HCT116 (cell line): ENCODE data around the gene TTC21B. TPM values are rescaled to one million over a fixed set of nuclear protein-coding genes. Genes with fewer than 3 reads are reported as not detected.

Source experiments
- ATAC-seq: fragments of 200-7000 bp; cut with Tn5 transposase; 2 replicates; pipeline ENCODE4 v1.9.1; 2020; ENCODE audit warnings: mild to moderate bottlenecking, moderate library complexity
- BruUV-seq: library from RNA; stranded (reverse); fragments of 400-500 nt; replicated peaks from 2 replicates; lab custom pipeline; 2021; lab: Mats Ljungman, UMichigan
- CTCF ChIA-PET: fragments of 300-600 bp; sonication (Branson Sonifier 250); formaldehyde crosslinking; loops from one replicate; lab custom pipeline; 2021; ENCODE audit warnings: antibody characterized with exemption; lab: Charles Lee
- POLR2A ChIA-PET: fragments of 300-600, 350-600 bp; sonication (Branson Sonifier 250); formaldehyde crosslinking; loops from one replicate; lab custom pipeline; 2021; ENCODE audit warnings: antibody characterized with exemption; lab: Charles Lee
- RAD21 ChIA-PET, 2 experiments: fragments of 300-600 bp; sonication (Branson Sonifier 250); formaldehyde crosslinking; loops; one replicate each; lab custom pipeline; 2023; ENCODE audit warnings: low total read pairs in 2 of 2; ENCODE audit not compliant: uncharacterized antibody in 2 of 2, unreplicated experiment in 2 of 2, low non-redundant PET in 1 of 2; lab: Charles Lee
- DNase-seq: peaks from one replicate; pipeline ENCODE4 v3.0.0-alpha.2; 2010; ENCODE audit warnings: low read depth, low spot score
- H2AFZ ChIP-seq: fragments of 200-600 bp; shearing (Covaris generic), sonication (generic); 2 replicates; pipeline ENCODE4 v1.6.1; 2017; ENCODE audit warnings: low read depth, mixed run types, mixed read lengths, antibody characterized with exemption, low read length; ENCODE audit not compliant: poor library complexity, severe bottlenecking
- H3K27ac ChIP-seq: 2 replicates; pipeline ENCODE4 v1.5.1; 2012; ENCODE audit warnings: low read depth, low read length
- H3K27me3 ChIP-seq: fragments of 200-600 bp; sonication (generic); 2 replicates; pipeline ENCODE4 v1.6.1; 2016; ENCODE audit warnings: mixed run types, low read length, mixed read lengths; ENCODE audit not compliant: insufficient read depth
- H3K36me3 ChIP-seq, 2 experiments: fragments of 200-500 bp in 1 of 2; fragments of 200-600 bp in 1 of 2; sonication (Bioruptor generic) in 1 of 2; sonication (generic) in 1 of 2; 2 replicates each; pipeline versions ENCODE4 v1.5.1 to v1.6.1; 2014 to 2016; ENCODE audit warnings: low read length in 2 of 2, inconsistent platforms in 1 of 2, mixed read lengths in 1 of 2, mixed run types in 1 of 2; ENCODE audit not compliant: insufficient read depth in 2 of 2, control insufficient read depth in 1 of 2
- H3K4me1 ChIP-seq, 2 experiments: fragments of 200-600 bp in 1 of 2; sonication (generic) in 1 of 2; 2 replicates each; pipeline versions ENCODE4 v1.5.1 to v1.6.1; 2012 to 2017; ENCODE audit warnings: low read length in 2 of 2, inconsistent platforms in 1 of 2, mild to moderate bottlenecking in 1 of 2, mixed read lengths in 1 of 2, mixed run types in 1 of 2, moderate library complexity in 1 of 2; ENCODE audit not compliant: insufficient read depth in 2 of 2, control insufficient read depth in 1 of 2
- H3K4me2 ChIP-seq: fragments of 200-600 bp; sonication (generic); 2 replicates; pipeline ENCODE4 v1.6.1; 2017; ENCODE audit warnings: mixed run types, low read length, mixed read lengths
- H3K4me3 ChIP-seq, 2 experiments: fragments of 200-600 bp in 1 of 2; sonication (generic) in 1 of 2; replicated peaks in 1 of 2; 2 replicates each; pipeline ENCODE4 v1.5.1; 2011 to 2016; ENCODE audit warnings: low read length in 2 of 2, control low read depth in 1 of 2, low read depth in 1 of 2, mild to moderate bottlenecking in 1 of 2, mixed read lengths in 1 of 2, mixed run types in 1 of 2
- H3K79me2 ChIP-seq: fragments of 200-600 bp; sonication (generic); 2 replicates; pipeline ENCODE4 v1.6.1; 2017; ENCODE audit warnings: mild to moderate bottlenecking, mixed run types, low read length, moderate library complexity, mixed read lengths; ENCODE audit not compliant: insufficient read depth
- H3K9ac ChIP-seq: fragments of 200-600 bp; sonication (generic); 2 replicates; pipeline ENCODE4 v1.6.1; 2016; ENCODE audit warnings: low read length, mixed read lengths
- H3K9me2 ChIP-seq: fragments of 200-600 bp; sonication (generic), shearing (Covaris generic); 2 replicates; pipeline ENCODE4 v1.6.1; 2017; ENCODE audit warnings: mixed run types, mild to moderate bottlenecking, moderate library complexity; ENCODE audit not compliant: insufficient read depth
- H3K9me3 ChIP-seq, 2 experiments: fragments of 200-500 bp in 1 of 2; fragments of 200-600 bp in 1 of 2; sonication (Bioruptor generic) in 1 of 2; sonication (generic) in 1 of 2; 2 replicates each; pipeline ENCODE4 v1.6.1; 2014 to 2017; ENCODE audit warnings: low read length in 2 of 2, mixed read lengths in 2 of 2, inconsistent platforms in 1 of 2, low read depth in 1 of 2, mild to moderate bottlenecking in 1 of 2, mixed run types in 1 of 2, moderate library complexity in 1 of 2; ENCODE audit not compliant: control insufficient read depth in 1 of 2, insufficient read depth in 1 of 2
- H4K20me1 ChIP-seq: fragments of 200-600 bp; sonication (generic), shearing (Covaris generic); 2 replicates; pipeline ENCODE4 v1.6.1; 2017; ENCODE audit warnings: mixed run types, mild to moderate bottlenecking, moderate library complexity; ENCODE audit not compliant: insufficient read depth
- ATF3 ChIP-seq: IDR thresholded peaks from 2 replicates; pipeline ENCODE4 v1.6.1; 2012
- CEBPB ChIP-seq: IDR thresholded peaks from 2 replicates; pipeline ENCODE4 v1.6.1; 2012; ENCODE audit warnings: low read depth
- EGR1 ChIP-seq: IDR thresholded peaks from 2 replicates; pipeline ENCODE4 v1.6.1; 2012; ENCODE audit warnings: low read depth
- ELF1 ChIP-seq: IDR thresholded peaks from 2 replicates; pipeline ENCODE4 v1.6.1; 2012; ENCODE audit warnings: low read depth, borderline replicate concordance
- EZH2phosphoT487 ChIP-seq: fragments of 200-600 bp; IDR thresholded peaks from 2 replicates; pipeline ENCODE4 v1.6.1; 2018; ENCODE audit warnings: antibody characterized with exemption, borderline replicate concordance
- FOSL1 ChIP-seq: IDR thresholded peaks from 2 replicates; pipeline ENCODE4 v1.6.1; 2012; ENCODE audit warnings: low read depth
- MAX ChIP-seq: IDR thresholded peaks from 2 replicates; pipeline ENCODE4 v1.6.1; 2012
- POLR2AphosphoS5 ChIP-seq: IDR thresholded peaks from 2 replicates; pipeline ENCODE4 v1.6.1; 2011; ENCODE audit warnings: mild to moderate bottlenecking, low read depth, low read length, moderate library complexity
- RAD21 ChIP-seq: IDR thresholded peaks from 2 replicates; pipeline ENCODE4 v1.6.1; 2012; ENCODE audit warnings: low read depth, mild to moderate bottlenecking
- REST ChIP-seq: IDR thresholded peaks from 2 replicates; pipeline ENCODE4 v1.6.1; 2012; ENCODE audit warnings: low read depth
- SP1 ChIP-seq: IDR thresholded peaks from 2 replicates; pipeline ENCODE4 v1.6.1; 2012; ENCODE audit warnings: low read depth
- SRF ChIP-seq: IDR thresholded peaks from 2 replicates; pipeline ENCODE4 v1.6.1; 2012; ENCODE audit warnings: low read depth
- YY1 ChIP-seq: IDR thresholded peaks from 2 replicates; pipeline ENCODE4 v1.6.1; 2011; ENCODE audit warnings: low read length, low read depth, moderate library complexity, mild to moderate bottlenecking; ENCODE audit not compliant: insufficient replicate concordance; ENCODE audit errors: extremely low read depth
- ZBTB33 ChIP-seq: IDR thresholded peaks from 2 replicates; pipeline ENCODE4 v1.6.1; 2011; ENCODE audit warnings: mild to moderate bottlenecking, low read length, moderate library complexity; ENCODE audit not compliant: insufficient replicate concordance; ENCODE audit errors: extremely low read depth
- ZNF274 ChIP-seq: fragments of 200-500 bp; sonication (Bioruptor generic); IDR thresholded peaks from 2 replicates; pipeline ENCODE4 v1.6.1; 2014; ENCODE audit warnings: mild to moderate bottlenecking, low read depth, low read length, inconsistent platforms
- intact Hi-C: fragments of 100-400 bp; cut with micrococcal nuclease; formaldehyde crosslinking; loops from 2 replicates; pipeline ENCODE4 v1.10.0; 2022
- total RNA-seq: library from RNA; stranded (reverse); gene quantifications from one replicate; pipeline ENCODE4 v1.2.1, GENCODE V29; 2021; ENCODE audit not compliant: unreplicated experiment

Gene TTC21B
- total RNA-seq, 1 experiment from 2014 or later = 12.2 TPM

- TF ChIP-seq ZBTB33 (no peak), ELF1 (no peak), CEBPB (no peak)
- TF ChIP-seq, all 23 proteins: peak for 0
These were observed 63.8 kb downstream of the TTC21B start (continued) for GRCh38 chr2:165889798-165890197.

GRCh38 chr2:165889158-165889557 is 64.4 kb downstream of the TTC21B start:
- Histone ChIP-seq H4K20me1 (no peaks in the 10 kb centered on the region), H3K79me2 (no peaks in the 10 kb centered on the region), H3K27ac (no peak overlapping the region), H3K27me3 (no peaks in the 10 kb centered on the region), H3K4me2 (no peak overlapping the region), H2AFZ (no peak overlapping the region), H3K4me1 (no peaks in the 10 kb centered on the region), H3K9me2 (no peaks in the 10 kb centered on the region), H3K4me3 (no peak overlapping the region), H3K9me3 (no peaks in the 10 kb centered on the region), H3K36me3 (peaks cover 0 to 5% of the 10 kb centered on the region in 2 experiments; a peak in 1 of 4 replicates), H3K9ac (no peak overlapping the region)
- ChIA-PET POLR2A (no interaction called here), RAD21 (no interaction called here), CTCF (interaction anchor here (1.0 kb wide), 1 partner anchor 15 kb away, joined by 3 read pairs; no protein-coding TSS in a partner anchor)
- TF ChIP-seq FOSL1 (no peak), SP1 (no peak), SRF (no peak), RAD21 (no peak), REST (no peak), ZNF274 (no peak), POLR2AphosphoS5 (no peak), MAX (no peak), EGR1 (no peak), ELF1 (no peak), YY1 (no peak), ATF3 (no peak), CEBPB (no peak), EZH2phosphoT487 (no peak)
- no peak for DNase-seq
- intact Hi-C loops = no loop called here
- ATAC-seq = no peak
- BruUV-seq = no TSS peak
